SK-N-SH treated with all-trans-retinoic acid at 6 μM for 48 hours (cell line): ENCODE measurements around the gene HCFC1.

Experiments used
- ATAC-seq: fragments of 200-7000 bp; cut with Tn5 transposase; 3 replicates; pipeline ENCODE4 v1.9.1; 2020; ENCODE audit warnings: mild to moderate bottlenecking, moderate library complexity
- ARNTL ChIP-seq: fragments of 450-650 bp; formaldehyde crosslinking; IDR thresholded peaks from 2 replicates; pipeline ENCODE4 v1.5.0; 2020; ENCODE audit warnings: low read depth, mild to moderate bottlenecking, moderate library complexity, borderline replicate concordance
- BACH2 ChIP-seq: fragments of 250-450 bp; sonication (Bioruptor Pico); IDR thresholded peaks from 2 replicates; pipeline ENCODE4 v1.9.0; 2021; ENCODE audit warnings: mild to moderate bottlenecking, borderline replicate concordance
- CREB5 ChIP-seq: fragments of 250-450 bp; sonication (Bioruptor Pico); IDR thresholded peaks from 2 replicates; pipeline ENCODE4 v1.5.1; 2020; ENCODE audit warnings: low read depth, mild to moderate bottlenecking, moderate library complexity
- CSDC2 ChIP-seq: fragments of 250-450 bp; sonication (Bioruptor Pico); IDR thresholded peaks from 2 replicates; pipeline ENCODE4 v1.5.0; 2020; ENCODE audit warnings: mild to moderate bottlenecking, moderate library complexity
- CSRNP3 ChIP-seq: fragments of 250-450 bp; sonication (Bioruptor Pico); IDR thresholded peaks from 2 replicates; pipeline ENCODE4 v1.5.1; 2021; ENCODE audit warnings: mild to moderate bottlenecking, moderate library complexity
- ESRRG ChIP-seq: fragments of 250-450 bp; sonication (Bioruptor Pico); IDR thresholded peaks from 2 replicates; pipeline ENCODE4 v1.6.1; 2021; ENCODE audit warnings: mild to moderate bottlenecking
- GLIS3 ChIP-seq: fragments of 250-450 bp; sonication (Bioruptor Pico); IDR thresholded peaks from 2 replicates; pipeline ENCODE4 v1.5.0; 2020; ENCODE audit warnings: mild to moderate bottlenecking, moderate library complexity
- ISL1 ChIP-seq: fragments of 250-450 bp; sonication (Bioruptor Pico); IDR thresholded peaks from 2 replicates; pipeline ENCODE4 v2.1.2; 2022; ENCODE audit warnings: mild to moderate bottlenecking, moderate library complexity
- OSR1 ChIP-seq: fragments of 250-450 bp; sonication (Bioruptor Pico); IDR thresholded peaks from 2 replicates; pipeline ENCODE4 v1.8.0; 2022; ENCODE audit warnings: moderate library complexity, mild to moderate bottlenecking, inconsistent platforms
- POU6F1 ChIP-seq: fragments of 250-450 bp; sonication (Bioruptor Pico); IDR thresholded peaks from 2 replicates; pipeline ENCODE4 v1.8.0; 2021; ENCODE audit warnings: low read depth, mild to moderate bottlenecking, moderate library complexity, borderline replicate concordance
- PPARA ChIP-seq: fragments of 250-450 bp; sonication (Bioruptor Pico); IDR thresholded peaks from 2 replicates; pipeline ENCODE4 v1.5.0; 2020; ENCODE audit warnings: mild to moderate bottlenecking, borderline replicate concordance
- RARB ChIP-seq: fragments of 250-450 bp; sonication (Bioruptor Pico); IDR thresholded peaks from 2 replicates; pipeline ENCODE4 v1.8.0; 2021; ENCODE audit warnings: mild to moderate bottlenecking, moderate library complexity
- TCF4 ChIP-seq: fragments of 250-450 bp; sonication (Bioruptor Pico); IDR thresholded peaks from 2 replicates; pipeline ENCODE4 v1.8.0; 2021; ENCODE audit warnings: mild to moderate bottlenecking, moderate library complexity, borderline replicate concordance
- TOX ChIP-seq: fragments of 250-450 bp; sonication (Bioruptor Pico); IDR thresholded peaks from 2 replicates; pipeline ENCODE4 v1.8.0; 2021; ENCODE audit warnings: mild to moderate bottlenecking, moderate library complexity, borderline replicate concordance
- ZC3H10 ChIP-seq: fragments of 250-450 bp; sonication (Bioruptor Pico); IDR thresholded peaks from 2 replicates; pipeline ENCODE4 v1.5.1; 2021; ENCODE audit warnings: mild to moderate bottlenecking, moderate library complexity
- ZFP3 ChIP-seq: fragments of 250-450 bp; sonication (Bioruptor Pico); IDR thresholded peaks from 2 replicates; pipeline ENCODE4 v1.5.0; 2020; ENCODE audit warnings: mild to moderate bottlenecking, moderate library complexity
- ZNF565 ChIP-seq: fragments of 450-650 bp; formaldehyde crosslinking; conservative IDR thresholded peaks from 2 replicates; pipeline ENCODE4 v1.5.0; 2020; ENCODE audit warnings: low read depth, mild to moderate bottlenecking, moderate library complexity
- ZNF70 ChIP-seq: fragments of 450-650 bp; formaldehyde crosslinking; IDR thresholded peaks from 2 replicates; pipeline ENCODE4 v1.5.0; 2020; ENCODE audit warnings: mild to moderate bottlenecking, moderate library complexity
- ZNF8 ChIP-seq: fragments of 450-650 bp; formaldehyde crosslinking; IDR thresholded peaks from 2 replicates; pipeline ENCODE4 v1.5.0; 2020; ENCODE audit warnings: mild to moderate bottlenecking, moderate library complexity
- TF ChIP-seq, protein P1 (sequence below): fragments of 250-450 bp; sonication (Bioruptor Pico); IDR thresholded peaks from 2 replicates; pipeline ENCODE4 v1.5.0; 2020; ENCODE audit warnings: mild to moderate bottlenecking, moderate library complexity
- TF ChIP-seq, protein P2 (sequence below): fragments of 250-450 bp; sonication (Bioruptor Pico); IDR thresholded peaks from 2 replicates; pipeline ENCODE4 v1.8.0; 2020; ENCODE audit warnings: mild to moderate bottlenecking, moderate library complexity, borderline replicate concordance

HCFC1 gene

GRCh38 chrX:153937056-153937455 lies 34.6 kb downstream of the HCFC1 start:
- no peak for ATAC-seq

DNA sequence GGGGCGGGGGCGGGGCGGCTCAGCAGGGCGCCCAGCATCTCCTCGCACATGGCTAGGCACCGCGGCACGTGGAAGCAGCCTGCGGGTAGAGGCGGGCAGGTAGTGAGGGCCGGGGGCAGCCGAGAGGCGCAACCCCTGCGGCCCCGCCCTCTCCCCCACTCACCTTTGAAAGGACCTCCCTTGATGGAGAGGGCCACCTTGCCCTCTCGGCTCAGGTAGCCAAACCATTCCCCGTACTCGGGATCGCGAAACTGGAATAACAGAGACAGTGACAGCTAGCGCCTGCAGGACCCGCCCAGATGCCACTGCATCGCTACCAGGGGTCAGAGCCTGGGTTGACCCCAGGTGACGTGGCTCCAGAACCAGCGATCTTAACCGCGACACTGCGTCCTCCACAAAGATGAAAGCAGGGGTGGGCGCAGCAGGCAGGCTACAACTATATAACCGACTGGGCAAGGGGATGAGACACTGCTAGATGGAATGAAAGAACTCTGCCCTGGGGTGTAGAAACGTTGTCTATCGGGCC lies 36.2 kb downstream of the HCFC1 start:
- ATAC-seq = peak; percentile 11; the same call in 2 of the 3 replicates
- TF ChIP-seq CSRNP3 (CRISPR knock-in tag) (no peak), ZNF70 (CRISPR knock-in tag) (no peak), BACH2 (no peak), ZNF8 (no peak), POU6F1 (no peak), TCF4 (CRISPR knock-in tag) (no peak), ARNTL (no peak), ZFP3 (CRISPR knock-in tag) (no peak), RARB (CRISPR knock-in tag) (no peak)
- TF ChIP-seq, protein P1, sequence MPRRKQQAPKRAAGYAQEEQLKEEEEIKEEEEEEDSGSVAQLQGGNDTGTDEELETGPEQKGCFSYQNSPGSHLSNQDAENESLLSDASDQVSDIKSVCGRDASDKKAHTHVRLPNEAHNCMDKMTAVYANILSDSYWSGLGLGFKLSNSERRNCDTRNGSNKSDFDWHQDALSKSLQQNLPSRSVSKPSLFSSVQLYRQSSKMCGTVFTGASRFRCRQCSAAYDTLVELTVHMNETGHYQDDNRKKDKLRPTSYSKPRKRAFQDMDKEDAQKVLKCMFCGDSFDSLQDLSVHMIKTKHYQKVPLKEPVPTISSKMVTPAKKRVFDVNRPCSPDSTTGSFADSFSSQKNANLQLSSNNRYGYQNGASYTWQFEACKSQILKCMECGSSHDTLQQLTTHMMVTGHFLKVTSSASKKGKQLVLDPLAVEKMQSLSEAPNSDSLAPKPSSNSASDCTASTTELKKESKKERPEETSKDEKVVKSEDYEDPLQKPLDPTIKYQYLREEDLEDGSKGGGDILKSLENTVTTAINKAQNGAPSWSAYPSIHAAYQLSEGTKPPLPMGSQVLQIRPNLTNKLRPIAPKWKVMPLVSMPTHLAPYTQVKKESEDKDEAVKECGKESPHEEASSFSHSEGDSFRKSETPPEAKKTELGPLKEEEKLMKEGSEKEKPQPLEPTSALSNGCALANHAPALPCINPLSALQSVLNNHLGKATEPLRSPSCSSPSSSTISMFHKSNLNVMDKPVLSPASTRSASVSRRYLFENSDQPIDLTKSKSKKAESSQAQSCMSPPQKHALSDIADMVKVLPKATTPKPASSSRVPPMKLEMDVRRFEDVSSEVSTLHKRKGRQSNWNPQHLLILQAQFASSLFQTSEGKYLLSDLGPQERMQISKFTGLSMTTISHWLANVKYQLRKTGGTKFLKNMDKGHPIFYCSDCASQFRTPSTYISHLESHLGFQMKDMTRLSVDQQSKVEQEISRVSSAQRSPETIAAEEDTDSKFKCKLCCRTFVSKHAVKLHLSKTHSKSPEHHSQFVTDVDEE = no peak
- TF ChIP-seq, all 23 proteins: peak for 0

More at GRCh38 chrX:153937056-153937455, 34.6 kb downstream of the HCFC1 start:
- TF ChIP-seq, protein P2, sequence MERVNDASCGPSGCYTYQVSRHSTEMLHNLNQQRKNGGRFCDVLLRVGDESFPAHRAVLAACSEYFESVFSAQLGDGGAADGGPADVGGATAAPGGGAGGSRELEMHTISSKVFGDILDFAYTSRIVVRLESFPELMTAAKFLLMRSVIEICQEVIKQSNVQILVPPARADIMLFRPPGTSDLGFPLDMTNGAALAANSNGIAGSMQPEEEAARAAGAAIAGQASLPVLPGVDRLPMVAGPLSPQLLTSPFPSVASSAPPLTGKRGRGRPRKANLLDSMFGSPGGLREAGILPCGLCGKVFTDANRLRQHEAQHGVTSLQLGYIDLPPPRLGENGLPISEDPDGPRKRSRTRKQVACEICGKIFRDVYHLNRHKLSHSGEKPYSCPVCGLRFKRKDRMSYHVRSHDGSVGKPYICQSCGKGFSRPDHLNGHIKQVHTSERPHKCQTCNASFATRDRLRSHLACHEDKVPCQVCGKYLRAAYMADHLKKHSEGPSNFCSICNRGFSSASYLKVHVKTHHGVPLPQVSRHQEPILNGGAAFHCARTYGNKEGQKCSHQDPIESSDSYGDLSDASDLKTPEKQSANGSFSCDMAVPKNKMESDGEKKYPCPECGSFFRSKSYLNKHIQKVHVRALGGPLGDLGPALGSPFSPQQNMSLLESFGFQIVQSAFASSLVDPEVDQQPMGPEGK = no peak
- TF ChIP-seq ZNF565 (CRISPR knock-in tag) (no peak), OSR1 (CRISPR knock-in tag) (no peak), TOX (CRISPR knock-in tag) (no peak), ZNF8 (no peak), CSRNP3 (CRISPR knock-in tag) (no peak), ISL1 (CRISPR knock-in tag) (no peak), POU6F1 (no peak), BACH2 (no peak), CSDC2 (CRISPR knock-in tag) (no peak), PPARA (CRISPR knock-in tag) (no peak), ZC3H10 (no peak), ESRRG (CRISPR knock-in tag) (no peak), TCF4 (CRISPR knock-in tag) (no peak), CREB5 (CRISPR knock-in tag) (no peak), GLIS3 (no peak), ZNF70 (CRISPR knock-in tag) (no peak), RARB (CRISPR knock-in tag) (no peak)
